ENCODE results near the gene GCN1.

DNA sequence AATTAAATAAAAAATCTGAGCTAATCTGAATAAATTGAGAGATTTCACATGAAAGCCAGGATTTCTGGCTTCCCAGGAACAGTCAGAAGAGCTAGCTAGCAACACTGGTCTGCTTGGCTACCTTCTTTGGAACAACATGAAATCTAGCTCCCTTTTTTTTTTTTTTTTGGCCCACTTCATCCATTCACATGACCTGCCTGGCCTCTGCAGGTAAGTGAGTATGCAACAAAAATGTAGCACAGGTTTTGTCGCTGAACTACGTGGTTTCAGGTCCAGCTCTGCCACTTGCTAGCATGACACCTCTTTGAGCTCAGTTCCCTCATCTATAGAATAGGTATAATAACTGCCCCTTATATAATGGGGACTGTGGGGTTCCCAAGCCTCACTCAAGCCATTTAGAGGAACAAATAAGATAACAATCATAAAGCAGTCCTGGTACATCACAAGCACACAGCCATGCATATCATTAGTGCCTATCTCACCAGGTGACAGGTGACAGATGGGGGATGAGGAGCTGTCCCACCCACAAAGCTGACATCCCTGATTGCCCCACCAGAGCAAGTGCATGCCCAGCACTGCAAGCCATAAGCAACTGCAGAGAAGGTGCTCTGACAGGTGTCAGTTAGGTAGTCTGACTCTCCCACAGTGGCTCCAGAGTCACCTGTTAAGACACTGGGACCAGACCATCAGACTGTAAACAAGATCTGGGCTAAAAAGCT is 45.4 kb upstream of the GCN1 start:
- no peak for TF ChIP-seq POLR2A (IDR thresholded peaks at IDR 0.05)
- TF ChIP-seq, protein P1, sequence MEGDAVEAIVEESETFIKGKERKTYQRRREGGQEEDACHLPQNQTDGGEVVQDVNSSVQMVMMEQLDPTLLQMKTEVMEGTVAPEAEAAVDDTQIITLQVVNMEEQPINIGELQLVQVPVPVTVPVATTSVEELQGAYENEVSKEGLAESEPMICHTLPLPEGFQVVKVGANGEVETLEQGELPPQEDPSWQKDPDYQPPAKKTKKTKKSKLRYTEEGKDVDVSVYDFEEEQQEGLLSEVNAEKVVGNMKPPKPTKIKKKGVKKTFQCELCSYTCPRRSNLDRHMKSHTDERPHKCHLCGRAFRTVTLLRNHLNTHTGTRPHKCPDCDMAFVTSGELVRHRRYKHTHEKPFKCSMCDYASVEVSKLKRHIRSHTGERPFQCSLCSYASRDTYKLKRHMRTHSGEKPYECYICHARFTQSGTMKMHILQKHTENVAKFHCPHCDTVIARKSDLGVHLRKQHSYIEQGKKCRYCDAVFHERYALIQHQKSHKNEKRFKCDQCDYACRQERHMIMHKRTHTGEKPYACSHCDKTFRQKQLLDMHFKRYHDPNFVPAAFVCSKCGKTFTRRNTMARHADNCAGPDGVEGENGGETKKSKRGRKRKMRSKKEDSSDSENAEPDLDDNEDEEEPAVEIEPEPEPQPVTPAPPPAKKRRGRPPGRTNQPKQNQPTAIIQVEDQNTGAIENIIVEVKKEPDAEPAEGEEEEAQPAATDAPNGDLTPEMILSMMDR (IDR thresholded peaks at IDR 0.05) = no peak

All from heart left ventricle (tissue), 13 donors.